Activated T-cell treated with anti-CD3 and anti-CD28 coated beads for 24 hours (primary cell): ENCODE results near the gene CCDC91.
"Not testable (repeated sequence)": the region's sequence is repeated elsewhere in the genome, so short reads cannot be mapped to it uniquely, and the experiment has no call there.

ENCODE experiments used
- DNase-seq: peaks from one replicate; pipeline ENCODE4 v3.0.0-alpha.2; 2020; ENCODE audit warnings: low read depth

CCDC91 gene

DNA sequence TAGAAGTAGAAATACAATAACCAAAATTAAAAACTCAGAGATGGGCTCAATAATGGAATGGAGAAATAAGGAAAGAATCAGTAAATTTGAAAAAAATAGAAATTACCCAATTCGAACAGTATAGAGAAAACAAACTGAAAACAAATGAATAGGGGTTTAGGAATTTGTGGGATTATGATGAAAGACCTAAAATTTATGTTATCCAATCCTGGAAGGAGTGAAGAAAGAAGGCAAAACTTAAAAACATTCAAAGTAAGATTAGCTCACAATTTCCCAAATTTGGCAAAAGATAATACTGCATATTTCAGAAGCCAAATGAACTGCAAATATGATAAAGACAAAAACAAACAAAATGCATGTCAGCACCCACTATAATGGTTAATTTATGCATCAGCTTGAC lies 177.1 kb downstream of the CCDC91 start:
- DNase-seq: no peak

GRCh38 chr12:28367993-28368392 lies 177.7 kb downstream of the CCDC91 start:
- no peak for DNase-seq

DNA sequence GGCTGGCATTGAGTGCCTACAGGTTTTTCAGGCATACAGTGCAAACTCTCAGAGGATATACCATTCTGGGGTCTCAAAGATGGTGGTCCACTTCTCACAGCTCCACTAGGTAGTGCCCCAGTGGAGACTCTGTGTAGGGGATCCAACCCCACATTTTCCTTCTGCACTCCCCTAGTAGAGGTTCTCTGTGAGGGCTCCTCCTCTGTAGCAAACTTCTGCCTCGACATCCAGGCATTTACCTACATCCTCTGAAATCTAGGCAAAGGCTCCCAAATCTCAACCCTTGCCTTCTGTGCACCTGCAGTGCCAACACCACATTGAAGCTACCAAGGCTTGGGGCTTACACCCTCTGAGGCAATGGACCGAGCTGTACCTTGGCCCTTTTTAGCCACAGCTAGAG lies 179.2 kb downstream of the CCDC91 start:
- DNase-seq: no peak

DNA sequence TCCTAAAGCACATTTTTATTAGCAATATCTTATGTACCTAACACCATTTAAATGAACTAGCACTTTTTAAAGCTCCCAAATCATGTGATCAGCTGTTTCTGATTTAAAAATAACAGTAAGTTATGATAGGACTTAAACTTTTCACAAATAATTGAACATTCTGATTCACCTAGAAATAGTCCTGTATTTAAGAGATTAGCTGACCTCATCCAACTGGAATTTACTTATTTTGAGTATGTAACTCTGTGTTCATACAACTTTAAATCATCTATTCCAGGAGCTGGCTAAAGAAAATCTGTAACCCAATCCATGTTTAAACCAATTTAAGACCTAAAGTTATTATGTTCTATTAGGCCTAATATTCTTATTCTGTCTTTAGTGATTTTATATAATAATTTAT lies 184.3 kb downstream of the CCDC91 start:
- DNase-seq: no peak

GRCh38 chr12:28378736-28379135 lies 188.5 kb downstream of the CCDC91 start:
- no peak for DNase-seq

GRCh38 chr12:28379779-28380178 lies 189.5 kb downstream of the CCDC91 start:
- not testable (repeated sequence) for DNase-seq

DNA sequence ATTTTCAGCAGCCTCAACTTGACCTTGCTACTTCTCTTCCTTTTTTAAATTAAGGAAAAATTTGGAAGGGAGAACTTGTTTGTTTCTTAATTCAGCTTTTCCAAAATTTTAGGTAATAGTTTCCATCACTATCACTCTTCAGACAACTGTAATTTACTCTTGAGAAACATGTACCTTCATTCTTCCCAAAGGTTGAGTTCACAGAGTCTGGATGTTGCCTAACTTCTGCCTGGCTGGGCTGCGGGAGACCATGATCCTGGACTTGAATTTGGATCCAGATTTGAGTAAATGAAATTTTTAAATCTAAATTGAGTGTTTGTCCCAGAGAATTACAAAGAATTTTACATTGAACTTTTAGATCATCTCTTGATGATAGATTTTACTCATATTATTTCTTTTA lies 193.1 kb downstream of the CCDC91 start:
- no peak for DNase-seq

DNA sequence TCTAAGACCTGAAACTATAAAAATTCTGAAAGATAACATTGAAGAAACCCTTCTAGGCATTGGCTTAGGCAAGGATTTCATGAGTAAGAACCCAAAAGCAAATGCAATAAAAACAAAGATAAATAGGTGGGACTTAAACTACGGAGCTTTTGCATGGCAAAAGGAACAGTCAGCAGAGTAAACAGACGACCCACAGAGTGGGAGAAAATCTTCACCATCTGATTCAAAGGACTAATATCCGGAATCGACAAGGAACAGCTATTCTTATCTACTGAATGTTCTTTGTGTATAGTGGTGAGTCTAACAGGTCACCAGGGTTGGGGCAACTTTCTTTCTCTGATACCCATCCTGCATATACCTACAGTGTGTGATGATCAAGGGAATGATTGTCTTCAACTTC lies 198.6 kb downstream of the CCDC91 start:
- no peak for DNase-seq

DNA sequence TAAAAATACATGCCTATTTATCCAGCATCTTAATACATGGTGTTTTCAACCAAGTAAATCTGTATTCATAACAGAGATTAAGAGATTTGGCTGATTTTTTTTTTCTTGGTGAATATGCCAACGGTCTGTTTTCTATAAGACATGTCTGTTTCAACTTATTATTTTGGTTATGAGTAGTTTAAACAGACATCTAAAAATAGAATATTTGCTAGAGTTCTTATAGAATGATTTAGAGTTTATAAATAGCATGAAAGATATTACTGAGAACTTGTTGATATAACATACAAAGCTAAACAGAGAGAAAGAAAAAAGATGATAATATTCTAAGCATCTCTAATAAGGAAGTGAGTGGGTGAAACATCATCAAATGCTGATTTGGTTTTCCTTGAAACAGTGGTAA lies 199.9 kb downstream of the CCDC91 start:
- no peak for DNase-seq

- no peak for DNase-seq
Observed at GRCh38 chr12:28390761-28391385, 200.6 kb downstream of the CCDC91 start.

GRCh38 chr12:28409892-28410291 lies 219.6 kb downstream of the CCDC91 start:
- no peak for DNase-seq

GRCh38 chr12:28413460-28414109 lies 223.3 kb downstream of the CCDC91 start:
- DNase-seq: no peak

GRCh38 chr12:28415755-28416154 lies 225.5 kb downstream of the CCDC91 start:
- no peak for DNase-seq

DNA sequence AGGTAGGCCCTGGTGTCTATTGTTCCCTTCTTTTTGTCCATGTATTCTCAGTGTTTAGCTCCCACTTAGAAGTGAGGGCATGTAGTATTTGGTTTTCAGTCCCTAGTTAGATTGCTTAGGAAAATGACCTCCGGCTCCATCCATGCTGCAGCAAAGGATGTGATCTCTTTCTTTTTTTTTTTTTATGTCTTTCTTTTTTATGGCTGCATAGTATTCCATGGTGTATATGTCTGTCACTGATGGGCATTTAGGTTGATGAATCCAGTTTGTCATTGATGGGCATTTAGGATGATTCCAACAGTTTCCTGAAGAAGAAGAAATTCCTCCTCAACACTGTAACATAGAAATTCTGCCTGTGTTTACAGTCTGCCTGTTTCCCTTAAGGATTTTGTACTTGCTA lies 231.1 kb downstream of the CCDC91 start:
- DNase-seq: no peak

GRCh38 chr12:28424965-28425364 lies 234.7 kb downstream of the CCDC91 start:
- DNase-seq: no peak

- no peak for DNase-seq
Observed at GRCh38 chr12:28425526-28425925, 235.3 kb downstream of the CCDC91 start.

DNA sequence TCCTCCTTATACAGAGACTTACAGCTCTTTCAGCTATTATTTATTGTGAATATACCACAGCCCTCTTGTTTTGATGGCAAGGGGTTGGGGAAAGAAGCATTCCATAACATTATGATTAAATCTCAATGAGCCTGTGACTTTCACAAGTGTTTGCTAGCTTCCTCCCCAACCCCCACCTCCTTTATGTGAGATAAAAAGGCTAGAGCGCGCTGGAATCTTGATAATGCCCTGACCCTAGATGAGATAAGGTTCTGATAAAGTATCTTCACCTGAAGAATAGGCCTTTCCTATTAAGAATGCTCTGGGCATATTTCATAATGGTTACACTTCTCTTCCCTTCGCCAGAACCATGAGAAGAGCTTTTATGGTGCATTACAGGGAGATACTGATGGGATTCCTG lies 236.8 kb downstream of the CCDC91 start:
- DNase-seq: no peak

GRCh38 chr12:28440081-28440608 lies 249.9 kb downstream of the CCDC91 start:
- DNase-seq: no peak

DNA sequence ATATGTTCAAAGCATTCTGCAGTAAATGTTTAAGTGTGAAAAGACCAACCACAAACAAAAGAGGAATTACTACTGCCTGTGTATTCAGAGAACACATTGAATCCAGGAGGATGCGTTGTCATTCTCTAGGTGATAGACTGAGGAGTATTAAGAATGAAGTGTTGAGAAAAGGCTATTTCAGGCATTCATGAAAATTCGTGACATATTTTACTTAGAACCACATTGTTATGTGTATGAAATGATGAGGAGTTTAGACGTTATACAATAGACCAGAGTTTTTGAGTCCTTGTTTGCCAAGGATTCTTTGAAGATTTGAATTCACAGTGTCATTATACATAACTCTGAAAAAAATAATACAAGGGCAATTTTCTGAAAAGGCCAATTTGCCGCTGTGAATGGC lies 251.8 kb downstream of the CCDC91 start:
- no peak for DNase-seq

GRCh38 chr12:28443337-28443736 lies 253.1 kb downstream of the CCDC91 start:
- no peak for DNase-seq

GRCh38 chr12:28446031-28446430 lies 255.8 kb downstream of the CCDC91 start:
- no peak for DNase-seq

- no peak for DNase-seq
Observed at GRCh38 chr12:28453686-28454085, 263.4 kb downstream of the CCDC91 start.

- DNase-seq: no peak
Observed at GRCh38 chr12:28456934-28457710, 266.9 kb downstream of the CCDC91 start.
